ENCODE measurements around the gene NEUROG1. TPM values are rescaled to one million over a fixed set of nuclear protein-coding genes. Genes with fewer than 3 reads are reported as not detected.

Gene NEUROG1
- total and polyA plus RNA-seq, 2 experiments from 2014 or later = not detected

- peaks cover 100% of the 10 kb centered on the region for H3K27me3 ChIP-seq
- no peak overlapping the region for H3K4me3 ChIP-seq
- no peaks in the 10 kb centered on the region for H3K36me3 ChIP-seq
- TF ChIP-seq, protein P1, sequence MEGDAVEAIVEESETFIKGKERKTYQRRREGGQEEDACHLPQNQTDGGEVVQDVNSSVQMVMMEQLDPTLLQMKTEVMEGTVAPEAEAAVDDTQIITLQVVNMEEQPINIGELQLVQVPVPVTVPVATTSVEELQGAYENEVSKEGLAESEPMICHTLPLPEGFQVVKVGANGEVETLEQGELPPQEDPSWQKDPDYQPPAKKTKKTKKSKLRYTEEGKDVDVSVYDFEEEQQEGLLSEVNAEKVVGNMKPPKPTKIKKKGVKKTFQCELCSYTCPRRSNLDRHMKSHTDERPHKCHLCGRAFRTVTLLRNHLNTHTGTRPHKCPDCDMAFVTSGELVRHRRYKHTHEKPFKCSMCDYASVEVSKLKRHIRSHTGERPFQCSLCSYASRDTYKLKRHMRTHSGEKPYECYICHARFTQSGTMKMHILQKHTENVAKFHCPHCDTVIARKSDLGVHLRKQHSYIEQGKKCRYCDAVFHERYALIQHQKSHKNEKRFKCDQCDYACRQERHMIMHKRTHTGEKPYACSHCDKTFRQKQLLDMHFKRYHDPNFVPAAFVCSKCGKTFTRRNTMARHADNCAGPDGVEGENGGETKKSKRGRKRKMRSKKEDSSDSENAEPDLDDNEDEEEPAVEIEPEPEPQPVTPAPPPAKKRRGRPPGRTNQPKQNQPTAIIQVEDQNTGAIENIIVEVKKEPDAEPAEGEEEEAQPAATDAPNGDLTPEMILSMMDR (IDR thresholded peaks at IDR 0.05; ENCODE audit: low read depth, low read length) = no peak
- DNase-seq (ENCODE audit: low read depth in 1 of 2, low spot score in 1 of 2) = no peak
- no peak overlapping the region for H3K27ac ChIP-seq
- peaks cover 8% of the 10 kb centered on the region for H3K4me1 ChIP-seq (ENCODE audit: low read depth)
- H3K9me3 ChIP-seq (ENCODE audit: low read depth) = no peaks in the 10 kb centered on the region
Observed at GRCh38 chr5:135541807-135542502, 6.2 kb upstream of the NEUROG1 start.

GRCh38 chr5:135539430-135540005, 3.8 kb upstream of the NEUROG1 start:
- Histone ChIP-seq H3K4me1 (ENCODE audit: low read depth) (peaks cover 8% of the 10 kb centered on the region), H3K4me3 (no peak overlapping the region), H3K27ac (no peak overlapping the region), H3K9me3 (ENCODE audit: low read depth) (no peaks in the 10 kb centered on the region), H3K36me3 (no peaks in the 10 kb centered on the region), H3K27me3 (peaks cover 100% of the 10 kb centered on the region)
- no peak for DNase-seq (ENCODE audit: low read depth in 1 of 2, low spot score in 1 of 2)
- TF ChIP-seq, protein P1 (IDR thresholded peaks at IDR 0.05; ENCODE audit: low read depth, low read length) = no peak

DNA sequence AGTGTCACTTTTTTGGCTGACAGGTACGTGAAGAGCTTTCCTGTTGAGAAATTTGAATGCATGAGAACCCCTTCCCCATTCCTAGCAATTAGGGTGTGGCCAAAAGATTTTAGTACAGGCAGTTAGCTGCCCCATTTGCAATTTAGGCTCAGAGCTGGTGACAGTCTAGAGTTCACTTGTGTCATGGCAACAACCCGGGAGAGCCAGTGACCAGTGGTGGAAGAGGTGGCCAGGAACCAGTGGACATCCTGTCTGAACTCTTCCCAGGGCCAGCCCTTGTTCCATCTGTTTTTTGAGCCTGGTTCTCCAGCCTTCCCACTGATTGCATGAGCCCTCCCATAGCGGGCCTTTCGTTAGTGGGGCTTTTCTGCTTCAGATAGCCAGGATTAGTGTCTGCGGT, 2.5 kb upstream of the NEUROG1 start:
- DNase-seq (ENCODE audit: low read depth in 1 of 2, low spot score in 1 of 2) = no peak
- Histone ChIP-seq H3K27me3 (peaks cover 100% of the 10 kb centered on the region), H3K4me1 (ENCODE audit: low read depth) (peaks cover under 1% of the 10 kb centered on the region), H3K9me3 (ENCODE audit: low read depth) (no peaks in the 10 kb centered on the region), H3K27ac (no peak overlapping the region), H3K36me3 (no peaks in the 10 kb centered on the region), H3K4me3 (no peak overlapping the region)
- TF ChIP-seq, protein P1 (IDR thresholded peaks at IDR 0.05; ENCODE audit: low read depth, low read length) = no peak

GRCh38 chr5:135537745-135538144, 2.0 kb upstream of the NEUROG1 start:
- Histone ChIP-seq H3K27me3 (peaks cover 100% of the 10 kb centered on the region), H3K4me1 (ENCODE audit: low read depth) (no peaks in the 10 kb centered on the region), H3K4me3 (no peak overlapping the region), H3K27ac (no peak overlapping the region), H3K9me3 (ENCODE audit: low read depth) (no peaks in the 10 kb centered on the region), H3K36me3 (no peaks in the 10 kb centered on the region)
- no peak for DNase-seq (ENCODE audit: low read depth in 1 of 2, low spot score in 1 of 2)
- TF ChIP-seq, protein P1 (IDR thresholded peaks at IDR 0.05; ENCODE audit: low read depth, low read length) = no peak

DNA sequence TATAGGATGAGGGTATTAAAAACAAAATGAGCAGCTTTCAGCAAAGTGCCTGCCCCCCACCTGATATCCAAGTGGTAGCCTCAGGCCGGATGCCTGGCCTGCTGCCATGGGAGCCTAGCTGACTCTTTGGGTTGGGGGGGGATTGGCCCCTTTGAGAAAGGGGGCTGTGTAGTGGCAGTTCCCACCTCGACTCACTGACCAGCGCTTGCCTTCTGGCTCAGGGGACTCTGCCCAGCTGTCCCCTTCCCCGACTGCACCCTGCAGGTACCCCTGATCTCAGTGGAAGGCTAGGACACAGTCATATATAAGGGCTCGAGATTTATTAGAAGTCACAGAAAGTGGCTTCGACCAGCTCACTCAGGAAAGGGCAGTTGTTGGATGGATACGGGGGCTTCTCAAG, 1.5 kb upstream of the NEUROG1 start:
- H3K9me3 ChIP-seq (ENCODE audit: low read depth) = no peaks in the 10 kb centered on the region
- no peak overlapping the region for H3K4me3 ChIP-seq
- H3K27ac ChIP-seq = no peak overlapping the region
- no peak for DNase-seq (ENCODE audit: low read depth in 1 of 2, low spot score in 1 of 2)
- no peaks in the 10 kb centered on the region for H3K4me1 ChIP-seq (ENCODE audit: low read depth)
- peaks cover 100% of the 10 kb centered on the region for H3K27me3 ChIP-seq
- H3K36me3 ChIP-seq = no peaks in the 10 kb centered on the region
- TF ChIP-seq, protein P1 (IDR thresholded peaks at IDR 0.05; ENCODE audit: low read depth, low read length) = no peak
